Smooth muscle cell of the umbilical artery (primary cell): Measurements from ENCODE around the gene TBL1X. TPM values are rescaled to one million over a fixed set of nuclear protein-coding genes. Genes with fewer than 3 reads are reported as not detected.

Experiments
- total RNA-seq: library from RNA; depleted of rRNA; stranded (reverse); fragments of >200 nt; gene quantifications from 2 replicates; pipeline ENCODE4 v1.2.3, GENCODE V29; 2014

Gene TBL1X
- total RNA-seq, result 15.4 and 31.9 TPM in 2 replicates

GRCh38 chrX:9464435-9465371 is at the start of gene TBL1X:
Gene TBL1X, plus strand, starts transcription at chrX:9465058. Its CDS starts 188,529 bp downstream, at chrX:9653587.

DNA sequence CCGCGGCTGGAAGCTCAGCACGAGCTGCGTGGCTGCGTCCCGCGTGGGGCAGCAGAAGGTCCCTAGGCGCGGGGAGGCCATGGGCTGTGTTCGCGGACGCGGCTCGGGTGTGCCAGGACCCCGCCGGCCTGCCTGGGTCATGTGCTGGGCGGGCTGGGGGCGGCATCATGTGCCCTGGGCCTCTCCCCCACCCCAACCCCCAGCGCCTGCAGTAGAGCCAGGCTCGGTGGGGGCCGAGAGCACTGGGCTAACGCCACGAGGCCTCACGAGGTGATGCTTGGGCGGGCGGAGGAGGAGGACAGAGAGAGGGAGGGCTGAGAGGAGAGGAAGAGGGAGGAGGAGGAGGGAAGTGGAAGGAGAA is 300.9 kb downstream of the TBL1X start, which contains the start of gene GPR143:
Gene GPR143, minus strand, starts transcription at position 111 of the 361 bp plus-strand sequence. Its CDS starts 30 bp downstream, at position 81.

DNA sequence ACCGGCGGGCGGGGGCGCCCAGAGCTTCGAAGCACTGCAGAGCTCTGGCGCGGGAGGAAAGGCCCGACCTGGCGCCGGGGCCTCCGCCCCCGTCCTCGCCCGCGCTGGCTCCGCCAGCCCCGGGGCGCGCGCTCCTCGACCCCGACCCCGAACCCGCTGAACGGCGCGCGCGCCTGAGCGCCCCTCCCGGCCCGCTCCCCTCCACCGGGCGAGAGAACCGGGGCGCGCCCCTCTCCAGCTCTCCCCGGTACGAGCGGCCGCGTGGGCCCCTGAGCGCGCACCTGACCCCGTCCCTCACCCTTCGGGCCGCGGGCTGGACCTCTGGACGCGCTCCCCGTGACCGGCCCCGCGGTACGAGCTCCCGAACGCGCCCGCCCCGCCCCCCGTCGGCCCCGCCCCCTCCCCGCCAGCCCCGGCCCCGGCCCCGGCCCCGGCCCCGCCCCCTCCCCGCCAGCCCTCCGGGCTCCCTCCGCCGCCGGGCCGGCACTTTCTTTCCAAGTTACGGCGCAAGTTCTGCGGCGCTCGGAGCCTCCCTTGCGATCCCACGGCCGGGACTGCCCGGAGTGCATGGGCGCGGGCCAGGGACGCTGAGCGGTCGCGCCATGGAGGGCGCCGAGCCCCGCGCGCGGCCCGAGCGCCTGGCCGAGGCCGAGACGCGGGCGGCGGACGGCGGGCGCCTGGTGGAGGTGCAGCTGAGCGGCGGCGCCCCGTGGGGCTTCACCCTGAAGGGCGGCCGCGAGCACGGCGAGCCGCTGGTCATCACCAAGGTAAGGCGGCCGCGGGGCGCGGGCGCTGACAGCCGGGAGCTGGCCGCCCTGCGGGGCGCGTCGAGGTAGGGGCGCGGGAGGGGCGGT is 321.3 kb downstream of the TBL1X start, which contains the start of gene SHROOM2:
Gene SHROOM2, plus strand, starts transcription at position 486 of the 854 bp plus-strand sequence. Its CDS starts 117 bp downstream, at position 603.

